Fibroblast of villous mesenchyme (primary cell): ENCODE results near the gene NFIA. TPM values are rescaled to one million over a fixed set of nuclear protein-coding genes. Genes with fewer than 3 reads are reported as not detected.

Source experiments
- DNase-seq: peaks from one replicate; pipeline ENCODE4 v3.0.0-alpha.2; 2010; ENCODE audit warnings: low read depth
- H3K4me3 ChIP-seq: 2 replicates; pipeline ENCODE4 v1.5.1; 2011; ENCODE audit warnings: low read depth, mild to moderate bottlenecking, low read length
- total RNA-seq: library from RNA; depleted of rRNA; stranded (reverse); fragments of >200 nt; gene quantifications from 2 replicates; pipeline ENCODE4 v1.2.3, GENCODE V29; 2012
- TF ChIP-seq, protein P1 (sequence below): IDR thresholded peaks from 2 replicates; pipeline ENCODE4 v1.5.1; 2012; ENCODE audit warnings: low read depth, mild to moderate bottlenecking, low read length; ENCODE audit not compliant: insufficient read depth

Gene NFIA
- total RNA-seq, 1 donor: 10.4 TPM

- no peak overlapping the region for H3K4me3 ChIP-seq
- DNase-seq: no peak
- TF ChIP-seq, protein P1, sequence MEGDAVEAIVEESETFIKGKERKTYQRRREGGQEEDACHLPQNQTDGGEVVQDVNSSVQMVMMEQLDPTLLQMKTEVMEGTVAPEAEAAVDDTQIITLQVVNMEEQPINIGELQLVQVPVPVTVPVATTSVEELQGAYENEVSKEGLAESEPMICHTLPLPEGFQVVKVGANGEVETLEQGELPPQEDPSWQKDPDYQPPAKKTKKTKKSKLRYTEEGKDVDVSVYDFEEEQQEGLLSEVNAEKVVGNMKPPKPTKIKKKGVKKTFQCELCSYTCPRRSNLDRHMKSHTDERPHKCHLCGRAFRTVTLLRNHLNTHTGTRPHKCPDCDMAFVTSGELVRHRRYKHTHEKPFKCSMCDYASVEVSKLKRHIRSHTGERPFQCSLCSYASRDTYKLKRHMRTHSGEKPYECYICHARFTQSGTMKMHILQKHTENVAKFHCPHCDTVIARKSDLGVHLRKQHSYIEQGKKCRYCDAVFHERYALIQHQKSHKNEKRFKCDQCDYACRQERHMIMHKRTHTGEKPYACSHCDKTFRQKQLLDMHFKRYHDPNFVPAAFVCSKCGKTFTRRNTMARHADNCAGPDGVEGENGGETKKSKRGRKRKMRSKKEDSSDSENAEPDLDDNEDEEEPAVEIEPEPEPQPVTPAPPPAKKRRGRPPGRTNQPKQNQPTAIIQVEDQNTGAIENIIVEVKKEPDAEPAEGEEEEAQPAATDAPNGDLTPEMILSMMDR: no peak
These were observed 88.2 kb downstream of the NFIA start for GRCh38 chr1:61170328-61171238.

DNA sequence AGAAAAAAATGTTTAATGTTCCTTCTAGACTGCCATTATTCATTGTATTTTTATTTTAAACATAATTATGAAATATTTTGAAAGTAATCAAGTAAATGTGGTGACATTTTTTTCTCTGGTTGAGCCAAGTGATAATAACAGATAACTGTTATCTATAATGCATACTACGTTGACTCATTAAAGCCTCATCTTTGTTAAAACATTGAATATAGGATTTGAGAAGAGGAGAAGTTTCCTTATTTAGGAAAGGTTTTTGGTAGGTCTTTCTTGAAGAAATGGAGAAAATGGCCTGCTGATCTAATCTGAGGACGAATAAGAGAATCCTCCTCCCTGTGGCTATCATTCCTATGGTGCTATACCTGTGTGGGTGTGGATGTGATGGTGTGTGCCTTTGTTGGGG lies 89.0 kb downstream of the NFIA start:
- H3K4me3 ChIP-seq: no peak overlapping the region
- TF ChIP-seq, protein P1: no peak

DNA sequence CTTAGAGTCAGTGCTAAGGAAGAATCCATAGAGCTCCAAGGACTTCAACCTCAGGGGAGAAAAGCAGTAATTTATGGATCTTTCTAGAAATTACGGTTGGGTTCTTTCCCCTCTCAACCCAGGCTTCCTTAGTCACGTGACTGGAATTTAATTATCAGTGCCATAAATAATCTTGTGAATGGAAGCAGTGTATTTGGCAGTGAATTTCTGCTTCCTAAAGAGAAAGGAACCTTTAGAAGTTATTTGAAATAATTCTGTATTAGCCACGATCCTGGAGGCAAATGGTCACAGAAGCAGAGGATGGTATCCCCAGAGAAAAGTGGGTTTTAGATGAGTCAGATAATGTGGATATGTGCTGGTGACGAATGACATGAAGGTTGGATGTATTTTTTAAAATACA lies 89.6 kb downstream of the NFIA start:
- TF ChIP-seq, protein P1: no peak
- DNase-seq: no peak
- H3K4me3 ChIP-seq: no peak overlapping the region

More for the DNA sequence above, 89.0 kb downstream of the NFIA start:
- DNase-seq: no peak

GRCh38 chr1:61173118-61173517 lies 90.8 kb downstream of the NFIA start:
- no peak overlapping the region for H3K4me3 ChIP-seq
- DNase-seq: no peak
- TF ChIP-seq, protein P1: no peak

DNA sequence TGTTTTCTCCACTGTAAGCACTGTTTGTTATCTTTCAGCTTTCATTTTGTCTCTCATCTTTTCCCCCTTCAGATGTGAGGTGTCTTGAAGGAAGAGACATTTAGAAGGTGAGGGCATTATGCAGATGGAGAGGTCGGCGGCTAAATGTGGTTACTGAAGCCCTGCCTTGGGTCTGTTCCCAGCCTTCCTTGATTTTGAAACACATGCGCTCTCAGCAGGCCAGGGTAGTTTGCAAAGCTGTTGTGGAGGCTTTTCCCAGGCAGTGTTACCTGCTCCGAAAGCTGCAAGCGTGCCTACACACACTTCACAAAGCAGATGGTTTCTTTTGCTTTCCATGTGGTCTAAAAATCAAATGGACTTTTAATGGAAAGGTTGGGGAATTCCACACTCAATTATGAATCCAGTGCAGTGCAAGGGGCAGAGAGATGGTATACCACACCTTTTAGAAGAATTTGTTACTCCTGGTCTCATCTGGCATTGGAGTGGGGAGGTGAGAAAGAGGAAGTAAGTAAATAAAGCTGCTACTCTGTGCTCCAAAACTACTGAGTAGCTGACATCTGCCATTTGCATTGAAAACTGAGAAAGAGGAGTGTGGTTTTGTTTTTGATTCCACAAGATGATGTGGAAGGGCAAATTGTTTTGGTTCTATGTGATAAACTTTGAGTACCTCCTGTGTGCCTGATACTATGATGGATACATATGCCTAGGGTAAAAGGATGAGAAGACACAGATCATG lies 91.9 kb downstream of the NFIA start:
- TF ChIP-seq, protein P1: no peak

GRCh38 chr1:61175976-61176375 lies 93.6 kb downstream of the NFIA start:
- TF ChIP-seq, protein P1: no peak
- DNase-seq: no peak
- no peak overlapping the region for H3K4me3 ChIP-seq

More for the DNA sequence above, 91.9 kb downstream of the NFIA start:
- no peak overlapping the region for H3K4me3 ChIP-seq
- no peak for DNase-seq
